ENCODE measurements around the gene UVRAG. TPM values are rescaled to one million over a fixed set of nuclear protein-coding genes. Genes with fewer than 3 reads are reported as not detected.

UVRAG gene
- total and polyA plus RNA-seq, 2 donors: 20.0 to 21.8 TPM

DNA sequence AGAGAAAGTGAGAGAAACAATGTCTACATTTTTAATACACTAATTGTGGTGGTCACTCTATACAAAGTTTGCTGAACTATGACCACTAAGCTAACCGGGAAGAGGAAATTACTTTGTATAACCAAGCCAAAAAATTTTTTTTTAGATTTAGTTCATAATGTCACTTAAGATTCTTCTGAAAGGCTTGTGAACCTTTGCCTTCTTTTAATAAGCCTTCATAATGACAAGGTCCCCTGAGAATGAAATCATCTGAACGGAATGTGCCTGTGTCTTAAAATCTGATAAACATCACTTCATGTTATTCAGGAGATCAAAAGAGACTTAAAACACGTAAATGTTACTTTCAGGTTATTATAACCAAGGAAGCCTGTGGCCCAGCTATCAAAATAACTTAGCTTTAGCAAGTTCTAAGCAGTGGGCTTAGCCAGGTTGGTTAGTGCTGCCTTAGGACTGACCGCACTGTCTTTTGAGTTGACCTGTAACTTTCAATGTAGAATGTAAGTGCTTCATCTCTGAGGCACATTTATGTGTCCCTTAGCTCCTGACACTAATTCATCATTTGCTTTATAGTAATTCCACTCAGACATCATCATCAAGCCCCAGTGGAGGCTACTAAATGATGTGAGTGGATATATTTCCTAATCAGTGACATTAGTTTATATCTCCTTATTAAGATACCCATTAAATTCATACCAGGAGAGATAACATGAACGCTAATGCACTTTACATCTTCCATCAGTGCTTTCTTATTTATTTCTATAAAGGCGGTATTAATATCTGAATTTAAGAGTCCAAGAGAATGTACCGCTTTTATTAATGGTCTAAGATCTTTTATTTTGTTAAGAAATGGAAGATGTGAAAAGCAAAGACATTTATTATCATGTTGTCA is 268.8 kb downstream of the UVRAG start:
- H3K27me3 ChIP-seq (ENCODE audit: control insufficient read depth in 2 of 2, insufficient read depth in 1 of 2, low read length in 1 of 2): no peaks in the 10 kb centered on the region
- H3K4me1 ChIP-seq (ENCODE audit: control insufficient read depth in 2 of 2, insufficient read depth in 2 of 2, low read length in 2 of 2): no peaks in the 10 kb centered on the region
- DNase-seq (ENCODE audit: low read depth in 6 of 9, low spot score in 9 of 9): no peak
- no peak overlapping the region for H3K27ac ChIP-seq (ENCODE audit: low read depth in 1 of 2, low read length in 1 of 2)
- H3K9me3 ChIP-seq (ENCODE audit: control insufficient read depth in 2 of 2, insufficient read depth in 1 of 2, low read length in 1 of 2): no peaks in the 10 kb centered on the region
- H3K4me3 ChIP-seq (ENCODE audit: low read length in 2 of 2): no peak overlapping the region
- WGBS: 92% methylated on average over 7 of the region's 7 CpGs
- H3K36me3 ChIP-seq (ENCODE audit: control insufficient read depth in 2 of 2, insufficient read depth in 2 of 2, low read length in 1 of 2): no peaks in the 10 kb centered on the region

DNA sequence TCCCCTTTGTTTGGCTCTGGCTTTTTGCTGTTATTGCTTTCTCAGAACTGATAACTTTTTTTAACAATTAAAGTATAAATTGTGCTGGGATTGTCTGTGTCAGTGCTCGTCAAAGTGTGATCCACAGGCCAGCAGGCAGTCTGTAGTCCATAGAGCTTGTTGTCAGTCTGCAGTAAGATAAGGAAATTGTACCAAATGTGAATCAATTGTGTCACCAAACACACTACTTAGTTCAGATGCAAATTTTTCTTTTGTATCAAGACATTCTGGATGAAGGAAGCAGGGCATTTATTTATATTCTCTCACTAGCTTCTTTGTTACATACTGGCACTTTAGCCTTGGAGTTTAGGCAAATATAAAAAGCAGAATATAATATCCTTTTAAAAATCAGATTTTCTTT is 270.3 kb downstream of the UVRAG start:
- no peak overlapping the region for H3K27ac ChIP-seq (ENCODE audit: low read depth in 1 of 2, low read length in 1 of 2)
- no peaks in the 10 kb centered on the region for H3K4me1 ChIP-seq (ENCODE audit: control insufficient read depth in 2 of 2, insufficient read depth in 2 of 2, low read length in 2 of 2)
- peaks cover 0 to 2% of the 10 kb centered on the region in 2 donors for H3K36me3 ChIP-seq (ENCODE audit: control insufficient read depth in 2 of 2, insufficient read depth in 2 of 2, low read length in 1 of 2)
- H3K9me3 ChIP-seq (ENCODE audit: control insufficient read depth in 2 of 2, insufficient read depth in 1 of 2, low read length in 1 of 2): no peaks in the 10 kb centered on the region
- H3K4me3 ChIP-seq (ENCODE audit: low read length in 2 of 2): no peak overlapping the region
- H3K27me3 ChIP-seq (ENCODE audit: control insufficient read depth in 2 of 2, insufficient read depth in 1 of 2, low read length in 1 of 2): no peaks in the 10 kb centered on the region
- no peak for DNase-seq (ENCODE audit: low read depth in 6 of 9, low spot score in 9 of 9)
- 98% methylated on average over 1 of the region's 1 CpG for WGBS

DNA sequence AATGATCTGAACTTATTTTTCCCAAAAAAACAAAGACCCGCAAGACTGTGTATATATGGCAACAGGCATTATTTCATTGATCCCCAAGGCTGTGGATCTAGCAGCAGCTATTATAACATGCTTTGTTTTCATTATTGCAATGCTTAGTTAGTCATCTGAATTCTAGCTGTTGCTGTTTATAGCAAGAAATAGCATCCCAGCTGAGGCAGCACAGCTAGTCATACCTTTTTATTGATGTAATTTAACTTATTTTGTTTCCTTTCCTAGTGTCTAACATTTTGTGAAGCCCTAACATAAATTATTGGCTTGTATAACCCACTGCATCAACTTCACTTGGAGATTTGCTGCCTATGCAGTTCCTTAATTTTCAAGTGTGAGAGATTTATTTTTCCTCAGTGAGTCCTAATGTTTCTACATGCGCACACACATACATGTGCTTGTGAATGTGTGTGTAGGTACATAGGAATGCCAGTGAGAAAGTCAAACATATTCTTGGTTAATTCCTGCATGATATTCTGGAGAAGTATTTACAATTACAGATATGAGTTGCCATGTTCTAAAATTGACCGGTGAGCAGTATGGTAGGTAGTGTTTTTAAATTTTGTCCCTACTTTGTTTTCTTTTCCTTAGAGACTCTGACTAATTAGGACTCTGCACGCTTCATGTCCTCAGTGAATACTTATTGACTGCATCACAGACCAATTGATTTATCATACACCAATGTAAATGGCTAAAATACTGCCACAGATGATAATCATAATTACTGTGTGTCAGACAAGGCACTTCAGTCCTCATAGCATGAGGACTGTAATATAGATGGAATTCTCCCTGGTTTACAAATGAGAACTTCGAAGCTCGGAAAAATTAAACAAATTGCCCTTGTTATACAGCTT is 272.0 kb downstream of the UVRAG start:
- no peak overlapping the region for H3K4me3 ChIP-seq (ENCODE audit: low read length in 2 of 2)
- H3K27me3 ChIP-seq (ENCODE audit: control insufficient read depth in 2 of 2, insufficient read depth in 1 of 2, low read length in 1 of 2): no peaks in the 10 kb centered on the region
- no peaks in the 10 kb centered on the region for H3K4me1 ChIP-seq (ENCODE audit: control insufficient read depth in 2 of 2, insufficient read depth in 2 of 2, low read length in 2 of 2)
- no peaks in the 10 kb centered on the region for H3K9me3 ChIP-seq (ENCODE audit: control insufficient read depth in 2 of 2, insufficient read depth in 1 of 2, low read length in 1 of 2)
- 98% methylated on average over 6 of the region's 6 CpGs for WGBS
- peaks cover 0 to 2% of the 10 kb centered on the region in 2 donors for H3K36me3 ChIP-seq (ENCODE audit: control insufficient read depth in 2 of 2, insufficient read depth in 2 of 2, low read length in 1 of 2)
- no peak overlapping the region for H3K27ac ChIP-seq (ENCODE audit: low read depth in 1 of 2, low read length in 1 of 2)
- no peak for DNase-seq (ENCODE audit: low read depth in 6 of 9, low spot score in 9 of 9)

DNA sequence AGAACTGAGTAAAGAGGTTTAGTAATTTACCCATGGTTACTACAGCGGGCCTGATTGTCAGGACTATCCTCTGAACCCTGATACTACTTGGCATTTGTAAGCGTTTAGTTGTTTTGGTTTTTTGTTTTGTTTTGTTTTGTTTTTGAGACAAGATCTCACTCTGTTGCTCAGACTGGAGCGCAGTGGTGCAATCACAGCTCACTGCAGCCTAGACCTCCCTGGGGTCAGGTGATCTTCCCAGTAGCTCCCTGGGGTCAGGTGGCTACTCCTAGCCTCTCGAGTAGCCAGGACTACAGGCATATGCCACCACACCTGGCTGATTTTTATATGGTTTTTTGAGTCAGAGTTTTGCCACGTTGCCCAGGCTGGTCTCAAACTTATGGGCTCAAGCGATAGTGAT is 272.7 kb downstream of the UVRAG start:
- H3K4me3 ChIP-seq (ENCODE audit: low read length in 2 of 2): no peak overlapping the region
- WGBS: 98% methylated on average over 6 of the region's 6 CpGs

DNA sequence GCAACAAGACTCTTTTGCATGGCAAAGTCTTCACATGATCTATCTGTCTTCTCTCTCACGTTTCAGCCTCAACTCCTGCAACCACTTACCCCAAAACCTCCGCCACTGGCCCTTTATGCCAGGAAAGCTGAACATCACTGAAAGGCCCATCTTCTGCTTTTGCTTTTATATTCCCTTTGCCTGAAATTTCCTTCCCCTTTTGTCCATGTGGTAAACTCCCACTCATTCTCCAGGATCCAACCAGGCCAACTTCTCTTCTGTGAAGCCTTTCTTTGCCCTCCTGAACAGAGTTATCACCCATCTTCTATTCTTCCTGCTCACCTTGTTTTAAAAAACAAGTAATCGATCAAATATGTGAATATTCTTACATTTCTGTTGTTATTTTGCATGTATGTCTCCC is 273.5 kb downstream of the UVRAG start:
- Histone ChIP-seq H3K36me3 (ENCODE audit: control insufficient read depth in 2 of 2, insufficient read depth in 2 of 2, low read length in 1 of 2) (peaks cover 0 to 2% of the 10 kb centered on the region in 2 donors), H3K27ac (ENCODE audit: low read depth in 1 of 2, low read length in 1 of 2) (no peak overlapping the region), H3K4me1 (ENCODE audit: control insufficient read depth in 2 of 2, insufficient read depth in 2 of 2, low read length in 2 of 2) (no peaks in the 10 kb centered on the region), H3K9me3 (ENCODE audit: control insufficient read depth in 2 of 2, insufficient read depth in 1 of 2, low read length in 1 of 2) (no peaks in the 10 kb centered on the region), H3K4me3 (ENCODE audit: low read length in 2 of 2) (no peak overlapping the region), H3K27me3 (ENCODE audit: control insufficient read depth in 2 of 2, insufficient read depth in 1 of 2, low read length in 1 of 2) (no peaks in the 10 kb centered on the region)
- no peak for DNase-seq (ENCODE audit: low read depth in 6 of 9, low spot score in 9 of 9)
- 93% methylated on average over 3 of the region's 3 CpGs for WGBS

More for the DNA sequence above, 272.7 kb downstream of the UVRAG start:
- Histone ChIP-seq H3K4me1 (ENCODE audit: control insufficient read depth in 2 of 2, insufficient read depth in 2 of 2, low read length in 2 of 2) (no peaks in the 10 kb centered on the region), H3K27ac (ENCODE audit: low read depth in 1 of 2, low read length in 1 of 2) (no peak overlapping the region), H3K9me3 (ENCODE audit: control insufficient read depth in 2 of 2, insufficient read depth in 1 of 2, low read length in 1 of 2) (no peaks in the 10 kb centered on the region), H3K27me3 (ENCODE audit: control insufficient read depth in 2 of 2, insufficient read depth in 1 of 2, low read length in 1 of 2) (no peaks in the 10 kb centered on the region), H3K36me3 (ENCODE audit: control insufficient read depth in 2 of 2, insufficient read depth in 2 of 2, low read length in 1 of 2) (peaks cover 0 to 2% of the 10 kb centered on the region in 2 donors)
- DNase-seq (ENCODE audit: low read depth in 6 of 9, low spot score in 9 of 9): no peak

DNA sequence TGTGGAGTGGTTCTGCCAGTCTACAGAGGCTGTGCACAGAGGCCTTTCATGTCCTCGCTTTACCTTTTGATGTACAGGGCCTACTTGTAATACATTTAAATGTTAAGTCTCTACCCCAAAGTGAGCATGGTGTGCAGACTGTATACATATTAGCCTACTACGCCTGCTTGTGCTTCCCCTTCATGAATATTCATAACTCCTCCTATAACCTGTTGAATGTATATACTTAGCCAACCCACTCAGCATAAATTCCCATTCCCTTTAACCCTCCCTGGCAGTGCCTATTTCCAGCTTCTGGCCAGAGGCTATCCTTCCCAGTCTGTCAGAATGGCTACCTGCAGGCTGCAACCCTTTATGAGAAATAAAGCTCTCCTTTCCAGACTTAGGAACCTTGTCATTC is 275.2 kb downstream of the UVRAG start:
- peaks cover 0 to 2% of the 10 kb centered on the region in 2 donors for H3K36me3 ChIP-seq (ENCODE audit: control insufficient read depth in 2 of 2, insufficient read depth in 2 of 2, low read length in 1 of 2)
- H3K27me3 ChIP-seq (ENCODE audit: control insufficient read depth in 2 of 2, insufficient read depth in 1 of 2, low read length in 1 of 2): no peaks in the 10 kb centered on the region
- 98% methylated on average over 2 of the region's 2 CpGs for WGBS
- no peak overlapping the region for H3K27ac ChIP-seq (ENCODE audit: low read depth in 1 of 2, low read length in 1 of 2)
- no peaks in the 10 kb centered on the region for H3K9me3 ChIP-seq (ENCODE audit: control insufficient read depth in 2 of 2, insufficient read depth in 1 of 2, low read length in 1 of 2)
- H3K4me1 ChIP-seq (ENCODE audit: control insufficient read depth in 2 of 2, insufficient read depth in 2 of 2, low read length in 2 of 2): no peaks in the 10 kb centered on the region
- H3K4me3 ChIP-seq (ENCODE audit: low read length in 2 of 2): no peak overlapping the region
- no peak for DNase-seq (ENCODE audit: low read depth in 6 of 9, low spot score in 9 of 9)

DNA sequence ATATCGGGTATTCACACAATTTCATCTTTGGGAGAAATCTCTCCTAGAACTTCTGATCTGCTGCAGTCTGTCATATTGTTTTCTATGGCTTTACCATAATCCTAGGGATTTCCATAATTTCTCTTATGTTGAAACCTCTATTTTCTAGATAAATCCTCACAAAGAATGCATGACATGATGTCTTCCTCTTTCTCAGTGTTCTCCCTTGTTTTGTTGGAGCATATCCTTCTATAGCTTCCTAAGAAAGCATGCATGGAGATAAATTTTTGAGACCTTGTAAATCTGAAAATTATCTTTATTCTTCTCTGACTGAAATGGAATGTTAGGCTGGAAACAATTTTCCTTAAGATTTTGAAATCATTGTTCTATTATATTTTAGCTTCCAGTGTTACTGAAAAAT is 275.8 kb downstream of the UVRAG start:
- 100% methylated on average over 1 of the region's 1 CpG for WGBS
- Histone ChIP-seq H3K27me3 (ENCODE audit: control insufficient read depth in 2 of 2, insufficient read depth in 1 of 2, low read length in 1 of 2) (no peaks in the 10 kb centered on the region), H3K27ac (ENCODE audit: low read depth in 1 of 2, low read length in 1 of 2) (no peak overlapping the region), H3K9me3 (ENCODE audit: control insufficient read depth in 2 of 2, insufficient read depth in 1 of 2, low read length in 1 of 2) (no peaks in the 10 kb centered on the region), H3K36me3 (ENCODE audit: control insufficient read depth in 2 of 2, insufficient read depth in 2 of 2, low read length in 1 of 2) (peaks cover 0 to 2% of the 10 kb centered on the region in 2 donors), H3K4me3 (ENCODE audit: low read length in 2 of 2) (no peak overlapping the region), H3K4me1 (ENCODE audit: control insufficient read depth in 2 of 2, insufficient read depth in 2 of 2, low read length in 2 of 2) (no peaks in the 10 kb centered on the region)
- DNase-seq (ENCODE audit: low read depth in 6 of 9, low spot score in 9 of 9): no peak

GRCh38 chr11:76094740-76095139 is 279.7 kb downstream of the UVRAG start:
- Histone ChIP-seq H3K27ac (ENCODE audit: low read depth in 1 of 2, low read length in 1 of 2) (no peak overlapping the region), H3K36me3 (ENCODE audit: control insufficient read depth in 2 of 2, insufficient read depth in 2 of 2, low read length in 1 of 2) (peaks cover 0 to 5% of the 10 kb centered on the region in 2 donors), H3K4me1 (ENCODE audit: control insufficient read depth in 2 of 2, insufficient read depth in 2 of 2, low read length in 2 of 2) (no peaks in the 10 kb centered on the region), H3K4me3 (ENCODE audit: low read length in 2 of 2) (no peak overlapping the region), H3K27me3 (ENCODE audit: control insufficient read depth in 2 of 2, insufficient read depth in 1 of 2, low read length in 1 of 2) (no peaks in the 10 kb centered on the region), H3K9me3 (ENCODE audit: control insufficient read depth in 2 of 2, insufficient read depth in 1 of 2, low read length in 1 of 2) (no peaks in the 10 kb centered on the region)
- DNase-seq (ENCODE audit: low read depth in 6 of 9, low spot score in 9 of 9): no peak
- WGBS: 97% methylated on average over 4 of the region's 4 CpGs

GRCh38 chr11:76095891-76096290 is 280.9 kb downstream of the UVRAG start:
- Histone ChIP-seq H3K9me3 (ENCODE audit: control insufficient read depth in 2 of 2, insufficient read depth in 1 of 2, low read length in 1 of 2) (no peaks in the 10 kb centered on the region), H3K36me3 (ENCODE audit: control insufficient read depth in 2 of 2, insufficient read depth in 2 of 2, low read length in 1 of 2) (peaks cover 0 to 3% of the 10 kb centered on the region in 2 donors), H3K27me3 (ENCODE audit: control insufficient read depth in 2 of 2, insufficient read depth in 1 of 2, low read length in 1 of 2) (no peaks in the 10 kb centered on the region), H3K4me1 (ENCODE audit: control insufficient read depth in 2 of 2, insufficient read depth in 2 of 2, low read length in 2 of 2) (no peaks in the 10 kb centered on the region), H3K4me3 (ENCODE audit: low read length in 2 of 2) (no peak overlapping the region), H3K27ac (ENCODE audit: low read depth in 1 of 2, low read length in 1 of 2) (no peak overlapping the region)
- DNase-seq (ENCODE audit: low read depth in 6 of 9, low spot score in 9 of 9): no peak

Data from thymus (tissue), 11 donors.